ENCODE measurements around the gene STIL. TPM values are rescaled to one million over a fixed set of nuclear protein-coding genes. Genes with fewer than 3 reads are reported as not detected.

STIL gene
- total and polyA plus RNA-seq, 4 donors = 0.26 to 20.5 (median 0.75) TPM

DNA sequence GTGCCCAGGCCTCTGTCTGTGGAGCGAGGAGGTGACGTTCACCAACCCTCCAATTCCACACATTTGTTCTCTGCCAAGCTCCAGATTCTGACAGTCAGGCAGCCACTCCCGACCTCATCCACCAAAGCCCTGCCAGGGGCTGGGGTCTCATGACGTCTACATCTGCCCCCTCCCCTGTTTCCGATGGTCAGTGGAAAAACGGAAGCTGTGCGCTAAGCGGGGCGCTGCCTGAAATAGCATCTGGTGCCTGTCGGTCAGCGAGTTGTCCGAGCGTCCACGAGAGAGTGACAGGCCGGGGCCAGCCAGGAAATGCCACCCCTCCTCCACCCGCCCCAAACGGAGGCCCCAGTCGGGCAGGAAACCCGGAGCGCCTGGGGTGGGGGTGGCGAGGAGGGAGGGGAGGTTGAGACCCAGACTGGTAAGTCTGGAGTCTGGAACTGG is 78.7 kb downstream of the STIL start (continued):
- TF ChIP-seq, protein P1, sequence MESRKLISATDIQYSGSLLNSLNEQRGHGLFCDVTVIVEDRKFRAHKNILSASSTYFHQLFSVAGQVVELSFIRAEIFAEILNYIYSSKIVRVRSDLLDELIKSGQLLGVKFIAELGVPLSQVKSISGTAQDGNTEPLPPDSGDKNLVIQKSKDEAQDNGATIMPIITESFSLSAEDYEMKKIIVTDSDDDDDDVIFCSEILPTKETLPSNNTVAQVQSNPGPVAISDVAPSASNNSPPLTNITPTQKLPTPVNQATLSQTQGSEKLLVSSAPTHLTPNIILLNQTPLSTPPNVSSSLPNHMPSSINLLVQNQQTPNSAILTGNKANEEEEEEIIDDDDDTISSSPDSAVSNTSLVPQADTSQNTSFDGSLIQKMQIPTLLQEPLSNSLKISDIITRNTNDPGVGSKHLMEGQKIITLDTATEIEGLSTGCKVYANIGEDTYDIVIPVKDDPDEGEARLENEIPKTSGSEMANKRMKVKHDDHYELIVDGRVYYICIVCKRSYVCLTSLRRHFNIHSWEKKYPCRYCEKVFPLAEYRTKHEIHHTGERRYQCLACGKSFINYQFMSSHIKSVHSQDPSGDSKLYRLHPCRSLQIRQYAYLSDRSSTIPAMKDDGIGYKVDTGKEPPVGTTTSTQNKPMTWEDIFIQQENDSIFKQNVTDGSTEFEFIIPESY (IDR thresholded peaks at IDR 0.05) = no peak
- TF ChIP-seq, protein P2, sequence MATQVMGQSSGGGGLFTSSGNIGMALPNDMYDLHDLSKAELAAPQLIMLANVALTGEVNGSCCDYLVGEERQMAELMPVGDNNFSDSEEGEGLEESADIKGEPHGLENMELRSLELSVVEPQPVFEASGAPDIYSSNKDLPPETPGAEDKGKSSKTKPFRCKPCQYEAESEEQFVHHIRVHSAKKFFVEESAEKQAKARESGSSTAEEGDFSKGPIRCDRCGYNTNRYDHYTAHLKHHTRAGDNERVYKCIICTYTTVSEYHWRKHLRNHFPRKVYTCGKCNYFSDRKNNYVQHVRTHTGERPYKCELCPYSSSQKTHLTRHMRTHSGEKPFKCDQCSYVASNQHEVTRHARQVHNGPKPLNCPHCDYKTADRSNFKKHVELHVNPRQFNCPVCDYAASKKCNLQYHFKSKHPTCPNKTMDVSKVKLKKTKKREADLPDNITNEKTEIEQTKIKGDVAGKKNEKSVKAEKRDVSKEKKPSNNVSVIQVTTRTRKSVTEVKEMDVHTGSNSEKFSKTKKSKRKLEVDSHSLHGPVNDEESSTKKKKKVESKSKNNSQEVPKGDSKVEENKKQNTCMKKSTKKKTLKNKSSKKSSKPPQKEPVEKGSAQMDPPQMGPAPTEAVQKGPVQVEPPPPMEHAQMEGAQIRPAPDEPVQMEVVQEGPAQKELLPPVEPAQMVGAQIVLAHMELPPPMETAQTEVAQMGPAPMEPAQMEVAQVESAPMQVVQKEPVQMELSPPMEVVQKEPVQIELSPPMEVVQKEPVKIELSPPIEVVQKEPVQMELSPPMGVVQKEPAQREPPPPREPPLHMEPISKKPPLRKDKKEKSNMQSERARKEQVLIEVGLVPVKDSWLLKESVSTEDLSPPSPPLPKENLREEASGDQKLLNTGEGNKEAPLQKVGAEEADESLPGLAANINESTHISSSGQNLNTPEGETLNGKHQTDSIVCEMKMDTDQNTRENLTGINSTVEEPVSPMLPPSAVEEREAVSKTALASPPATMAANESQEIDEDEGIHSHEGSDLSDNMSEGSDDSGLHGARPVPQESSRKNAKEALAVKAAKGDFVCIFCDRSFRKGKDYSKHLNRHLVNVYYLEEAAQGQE (IDR thresholded peaks at IDR 0.05) = no peak

- 65% methylated on average over 6 of the region's 6 CpGs for WGBS
- TF ChIP-seq EGR1 (IDR thresholded peaks at IDR 0.05; ENCODE audit: low read depth in 2 of 2) (no peak), YY1 (IDR thresholded peaks at IDR 0.05) (no peak), FOXA1 (IDR thresholded peaks at IDR 0.05) (no peak), ATF3 (IDR thresholded peaks at IDR 0.05) (no peak)
- TF ChIP-seq, protein P3, sequence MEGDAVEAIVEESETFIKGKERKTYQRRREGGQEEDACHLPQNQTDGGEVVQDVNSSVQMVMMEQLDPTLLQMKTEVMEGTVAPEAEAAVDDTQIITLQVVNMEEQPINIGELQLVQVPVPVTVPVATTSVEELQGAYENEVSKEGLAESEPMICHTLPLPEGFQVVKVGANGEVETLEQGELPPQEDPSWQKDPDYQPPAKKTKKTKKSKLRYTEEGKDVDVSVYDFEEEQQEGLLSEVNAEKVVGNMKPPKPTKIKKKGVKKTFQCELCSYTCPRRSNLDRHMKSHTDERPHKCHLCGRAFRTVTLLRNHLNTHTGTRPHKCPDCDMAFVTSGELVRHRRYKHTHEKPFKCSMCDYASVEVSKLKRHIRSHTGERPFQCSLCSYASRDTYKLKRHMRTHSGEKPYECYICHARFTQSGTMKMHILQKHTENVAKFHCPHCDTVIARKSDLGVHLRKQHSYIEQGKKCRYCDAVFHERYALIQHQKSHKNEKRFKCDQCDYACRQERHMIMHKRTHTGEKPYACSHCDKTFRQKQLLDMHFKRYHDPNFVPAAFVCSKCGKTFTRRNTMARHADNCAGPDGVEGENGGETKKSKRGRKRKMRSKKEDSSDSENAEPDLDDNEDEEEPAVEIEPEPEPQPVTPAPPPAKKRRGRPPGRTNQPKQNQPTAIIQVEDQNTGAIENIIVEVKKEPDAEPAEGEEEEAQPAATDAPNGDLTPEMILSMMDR (IDR thresholded peaks at IDR 0.05; ENCODE audit: low read depth, low read length, missing input control) = no peak
- no peak overlapping the region for H3K27ac ChIP-seq (ENCODE audit: low read depth in 1 of 2, low read length in 2 of 2)
- no peaks in the 10 kb centered on the region for H3K36me3 ChIP-seq (ENCODE audit: control insufficient read depth in 4 of 4, insufficient read depth in 3 of 4, low read depth in 1 of 4, low read length in 3 of 4)
- H3K4me1 ChIP-seq (ENCODE audit: control insufficient read depth in 4 of 4, insufficient read depth in 4 of 4, low read length in 3 of 4) = peaks cover 0 to 8% (median 5%) of the 10 kb centered on the region in 4 donors
- peaks cover 0 to 1% (median 0%) of the 10 kb centered on the region in 4 donors for H3K9me3 ChIP-seq (ENCODE audit: control insufficient read depth in 4 of 4, low read length in 3 of 4)
- DNase-seq (ENCODE audit: low spot score) = peak; percentile 35
- H3K4me3 ChIP-seq (ENCODE audit: low read depth in 1 of 3, low read length in 3 of 3) = no peak overlapping the region
- no peak overlapping the region for H3K9ac ChIP-seq (ENCODE audit: low read depth in 1 of 2, low read length in 2 of 2)
- peaks cover 0 to 22% (median 12%) of the 10 kb centered on the region in 4 donors for H3K27me3 ChIP-seq (ENCODE audit: control insufficient read depth in 4 of 4, insufficient read depth in 4 of 4, low read length in 3 of 4)
Measured at GRCh38 chr1:47233186-47233585, 80.8 kb downstream of the STIL start.

GRCh38 chr1:47232187-47232874 is 81.6 kb downstream of the STIL start, which contains the start of gene TAL1:
Gene TAL1 (minus strand): TSS chr1:47232225. CDS start chr1:47225888, 6,337 bp downstream.
- WGBS = 10% methylated on average over 51 of the region's 51 CpGs
- Histone ChIP-seq H3K9me3 (ENCODE audit: control insufficient read depth in 4 of 4, low read length in 3 of 4) (peaks cover 0 to 1% (median 0%) of the 10 kb centered on the region in 4 donors), H3K4me3 (ENCODE audit: low read depth in 1 of 3, low read length in 3 of 3) (peak within 1 kb of the TSS in 1 of 3 donors; percentile 19), H3K4me1 (ENCODE audit: control insufficient read depth in 4 of 4, insufficient read depth in 4 of 4, low read length in 3 of 4) (peaks cover 0 to 8% (median 5%) of the 10 kb centered on the region in 4 donors), H3K9ac (ENCODE audit: low read depth in 1 of 2, low read length in 2 of 2) (no peak within 1 kb of the TSS), H3K27ac (ENCODE audit: low read depth in 1 of 2, low read length in 2 of 2) (peak within 1 kb of the TSS; percentile 51 to 55), H3K27me3 (ENCODE audit: control insufficient read depth in 4 of 4, insufficient read depth in 4 of 4, low read length in 3 of 4) (peaks cover 0 to 22% (median 13%) of the 10 kb centered on the region in 4 donors), H3K36me3 (ENCODE audit: control insufficient read depth in 4 of 4, insufficient read depth in 3 of 4, low read depth in 1 of 4, low read length in 3 of 4) (no peaks in the 10 kb centered on the region)
- DNase-seq (ENCODE audit: low spot score) = peak; percentile 85
- TF ChIP-seq HNF4G (IDR thresholded peaks at IDR 0.05) = no peak
- TF ChIP-seq, protein P2 (IDR thresholded peaks at IDR 0.05) = no peak
- TF ChIP-seq FOXA2 (IDR thresholded peaks at IDR 0.05) = no peak
- TF ChIP-seq RXRA (IDR thresholded peaks at IDR 0.05) = no peak
- TF ChIP-seq GABPA (IDR thresholded peaks at IDR 0.05 in 1 of 2, conservative IDR thresholded peaks at IDR 0.05 in 1 of 2) = no peak
- TF ChIP-seq, protein P1 (IDR thresholded peaks at IDR 0.05) = no peak
- TF ChIP-seq EGR1 (IDR thresholded peaks at IDR 0.05; ENCODE audit: low read depth in 2 of 2) = no peak
- no peak for TF ChIP-seq FOXA1 (IDR thresholded peaks at IDR 0.05)
- TF ChIP-seq NR2F2 (IDR thresholded peaks at IDR 0.05) = no peak
- TF ChIP-seq TAF1 (conservative IDR thresholded peaks at IDR 0.05) = no peak

Measured in liver (tissue), 9 donors.